HepG2 (cell line): ENCODE results near the gene EYA2. TPM values are rescaled to one million over a fixed set of nuclear protein-coding genes. Genes with fewer than 3 reads are reported as not detected.

ENCODE experiments used
- ATAC-seq: fragments of 200-7000 bp; cut with Tn5 transposase; 3 replicates; pipeline ENCODE4 v1.9.1; 2020; ENCODE audit warnings: mild to moderate bottlenecking, moderate library complexity
- BruUV-seq: library from RNA; stranded (reverse); fragments of 400-500 nt; replicated peaks from 2 replicates; lab custom pipeline; 2021; lab: Mats Ljungman, UMichigan
- CTCF ChIA-PET: fragments of 300-600 bp; formaldehyde crosslinking; extraction: SDS; loops from one replicate; lab custom pipeline; 2021; ENCODE audit warnings: low total read pairs, inconsistent platforms, low intra/inter-chr PET ratio; lab: Yijun Ruan, JAX
- POLR2A ChIA-PET: fragments of 350-600 bp; sonication (Branson Sonifier 250); formaldehyde crosslinking; loops from one replicate; lab custom pipeline; 2020; ENCODE audit warnings: antibody characterized with exemption, inconsistent platforms; lab: Yijun Ruan, JAX
- DNase-seq: peaks from one replicate; pipeline ENCODE4 v3.0.0-alpha.2; 2015; ENCODE audit warnings: low spot score
- FAIRE-seq: peaks from 3 replicates; lab custom pipeline; 2011; peaks lifted over from hg19 to GRCh38; lab: Jason Lieb, UNC
- H2AFZ ChIP-seq: one replicate; pipeline ENCODE4 v1.6.1; 2011; ENCODE audit warnings: low read length, inconsistent platforms
- H3K27ac ChIP-seq: fragments of 300-600 bp; 3 replicates; pipeline ENCODE4 v1.8.0; 2011; ENCODE audit warnings: mixed run types, mild to moderate bottlenecking, mixed read lengths, low read length, inconsistent platforms; ENCODE audit not compliant: insufficient read depth; ENCODE audit errors: extremely low read length
- H3K27me3 ChIP-seq, 2 experiments: fragments of 200-600 bp in 1 of 2; 2 replicates in 1 of 2; 3 replicates in 1 of 2; pipeline versions ENCODE4 v1.6.0 to v1.8.0; 2011; ENCODE audit warnings: low read length in 2 of 2, mild to moderate bottlenecking in 2 of 2, moderate library complexity in 2 of 2, inconsistent platforms in 1 of 2; ENCODE audit not compliant: insufficient read depth in 2 of 2, control insufficient read depth in 1 of 2
- H3K36me3 ChIP-seq, 2 experiments: fragments of 200-600 bp in 1 of 2; replicated peaks in 1 of 2; 2 replicates in 1 of 2; 3 replicates in 1 of 2; pipeline versions ENCODE4 v1.5.1 to v1.8.0; 2011; ENCODE audit warnings: low read length in 2 of 2, inconsistent platforms in 1 of 2; ENCODE audit not compliant: insufficient read depth in 2 of 2, control insufficient read depth in 1 of 2
- H3K4me1 ChIP-seq: 2 replicates; pipeline ENCODE4 v1.5.1; 2012; ENCODE audit warnings: low read length, inconsistent platforms; ENCODE audit not compliant: insufficient read depth
- H3K4me2 ChIP-seq: 2 replicates; pipeline ENCODE4 v1.6.0; 2011; ENCODE audit warnings: low read depth, low read length, inconsistent platforms
- H3K4me3 ChIP-seq, 3 experiments: fragments of 200-600 bp in 1 of 3; sonication (generic), shearing (Covaris generic) in 1 of 3; replicated peaks in 1 of 3; 2 replicates each; pipeline ENCODE4 v1.5.1; 2011 to 2016; ENCODE audit warnings: low read length in 3 of 3, inconsistent platforms in 2 of 3, low read depth in 2 of 3, mild to moderate bottlenecking in 2 of 3, control low read depth in 1 of 3, mixed read lengths in 1 of 3; ENCODE audit not compliant: insufficient read depth in 1 of 3
- H3K79me2 ChIP-seq: one replicate; pipeline ENCODE4 v1.6.1; 2011; ENCODE audit warnings: low read length, inconsistent platforms; ENCODE audit not compliant: insufficient read depth
- H3K9ac ChIP-seq: 2 replicates; pipeline ENCODE4 v1.6.0; 2011; ENCODE audit warnings: mild to moderate bottlenecking, low read depth, low read length, inconsistent platforms; ENCODE audit not compliant: insufficient read depth
- H3K9me3 ChIP-seq: 2 replicates; pipeline ENCODE4 v1.5.1; 2012; ENCODE audit warnings: mild to moderate bottlenecking, low read length
- H4K20me1 ChIP-seq: 2 replicates; pipeline ENCODE4 v1.6.0; 2011; ENCODE audit warnings: inconsistent platforms, mild to moderate bottlenecking, low read length, moderate library complexity; ENCODE audit not compliant: insufficient read depth
- CBX5 ChIP-seq: sonication (generic); formaldehyde crosslinking; IDR thresholded peaks from 2 replicates; pipeline ENCODE4 v1.4.0; 2020; ENCODE audit warnings: missing genetic modification reagents, borderline replicate concordance
- CENPT ChIP-seq: sonication (generic); formaldehyde crosslinking; IDR thresholded peaks from 2 replicates; pipeline ENCODE4 v1.8.0; 2022; ENCODE audit warnings: low read depth, mild to moderate bottlenecking, moderate library complexity, missing genetic modification reagents
- CHCHD3 ChIP-seq: sonication (generic); formaldehyde crosslinking; IDR thresholded peaks from 2 replicates; pipeline ENCODE4 v1.8.0; 2022; ENCODE audit warnings: mild to moderate bottlenecking, missing genetic modification reagents, moderate library complexity
- IKZF4 ChIP-seq: sonication (generic); formaldehyde crosslinking; IDR thresholded peaks from 2 replicates; pipeline ENCODE4 v1.5.1; 2020; ENCODE audit warnings: borderline replicate concordance, mild to moderate bottlenecking, low read depth, missing genetic modification reagents; ENCODE audit errors: not compliant biosample characterization
- KLF9 ChIP-seq: IDR thresholded peaks from 2 replicates; pipeline ENCODE4 v1.6.1; 2016; ENCODE audit warnings: low read depth
- MAFF ChIP-seq: IDR thresholded peaks from 2 replicates; pipeline ENCODE4 v1.6.1; 2011; ENCODE audit warnings: low read depth, low read length, improper control_type of control experiment
- MAFK ChIP-seq, 2 experiments: IDR thresholded peaks in 1 of 2; conservative IDR thresholded peaks in 1 of 2; 2 replicates each; pipeline ENCODE4 v1.6.1; 2011; ENCODE audit warnings: improper control_type of control experiment in 2 of 2, low read length in 2 of 2
- POLR2AphosphoS2 ChIP-seq: IDR thresholded peaks from 2 replicates; pipeline ENCODE4 v1.6.1; 2011; ENCODE audit warnings: low read depth, low read length, improper control_type of control experiment
- RERE ChIP-seq: IDR thresholded peaks from 2 replicates; pipeline ENCODE4 v1.6.1; 2016; ENCODE audit warnings: low read depth, missing genetic modification reagents, missing compliant biosample characterization
- SIN3A ChIP-seq: IDR thresholded peaks from 2 replicates; pipeline ENCODE4 v1.6.1; 2011; ENCODE audit warnings: low read depth, mild to moderate bottlenecking, control low read depth, low read length, borderline replicate concordance
- SMAD1 ChIP-seq: sonication (generic); formaldehyde crosslinking; IDR thresholded peaks from 2 replicates; pipeline ENCODE4 v1.4.0; 2020; ENCODE audit warnings: missing genetic modification reagents, low read depth, mild to moderate bottlenecking, borderline replicate concordance
- STAT6 ChIP-seq: sonication (generic); formaldehyde crosslinking; IDR thresholded peaks from 2 replicates; pipeline ENCODE4 v1.4.0; 2020; ENCODE audit warnings: missing genetic modification reagents, mild to moderate bottlenecking, borderline replicate concordance
- ZNF672 ChIP-seq: sonication (generic); formaldehyde crosslinking; IDR thresholded peaks from 2 replicates; pipeline ENCODE4 v1.8.1; 2022; ENCODE audit warnings: missing genetic modification reagents
- ZSCAN9 ChIP-seq: IDR thresholded peaks from 2 replicates; pipeline ENCODE4 v1.6.1; 2016; ENCODE audit warnings: borderline replicate concordance
- WGBS: methylation state at CpG from one replicate; pipeline ENCODE4 v1.1.6; 2017; ENCODE audit warnings: low lambda C conversion rate; 5-methylcytosine and 5-hydroxymethylcytosine counted together
- in situ Hi-C: cut with HindIII; loops from 2 replicates; pipeline ENCODE4 v1.10.0; 2017; ENCODE audit warnings: low pct_unique_long_range_greater_than_20kb; ENCODE audit not compliant: extremely low pct_ligation_motif_present
- intact Hi-C: fragments of 100-400 bp; cut with micrococcal nuclease; formaldehyde crosslinking; loops from one replicate; pipeline ENCODE4 v1.10.0; 2022; ENCODE audit not compliant: unreplicated experiment
- polyA plus RNA-seq, 8 experiments: library from polyadenylated mRNA; depleted of rRNA in 3 of 8; stranded (reverse) in 7 of 8; unstranded in 1 of 8; fragments of >200 nt; fragmentation: Illumina TruSeq in 4 of 8; extraction: Trizol in 4 of 8; gene quantifications; 2 replicates each; pipeline versions ENCODE4 v1.2.1 to v1.2.3, GENCODE V29; 2011 to 2016; ENCODE audit warnings: low read depth in 4 of 8, missing spikeins in 1 of 8, mixed read lengths in 1 of 8; ENCODE audit not compliant: insufficient read depth in 1 of 8
- total RNA-seq, 5 experiments: library from RNA; depleted of rRNA; stranded (reverse); fragments of >200 nt; fragmentation: Illumina TruSeq; extraction: Trizol; gene quantifications; 2 replicates each; pipeline ENCODE4 v1.2.3, GENCODE V29; 2016; ENCODE audit warnings: low read depth in 1 of 5
- TF ChIP-seq, protein P1 (sequence below): sonication (generic); formaldehyde crosslinking; IDR thresholded peaks from 2 replicates; pipeline ENCODE4 v1.4.0; 2020; ENCODE audit warnings: missing genetic modification reagents

The EYA2 gene
- total and polyA plus RNA-seq, 2 of the 13 experiments (the other 11 are each of a cell fraction or from before 2014, with no cell fraction given), result not detected

- FAIRE-seq (no peak), DNase-seq (no peak), ATAC-seq (no peak)
- CTCF ChIA-PET, result no interaction called here
- peaks cover 76 to 93% of the 10 kb centered on the region in 2 experiments for H3K36me3 ChIP-seq
- BruUV-seq, result no TSS peak
- no peak overlapping the region for H2AFZ ChIP-seq
- in situ Hi-C loops, result no loop called here
- 97% methylated on average over 9 of the region's 9 CpGs for WGBS
- H4K20me1 ChIP-seq, result peaks cover 33% of the 10 kb centered on the region; the same call in 1 of the 2 replicates
- POLR2A ChIA-PET, result no interaction called here
- no peak overlapping the region for H3K9ac ChIP-seq
- no peaks in the 10 kb centered on the region; a peak in 1 of 5 replicates for H3K27me3 ChIP-seq
- H3K9me3 ChIP-seq, result no peaks in the 10 kb centered on the region
- H3K4me2 ChIP-seq, result no peak overlapping the region
- H3K27ac ChIP-seq, result no peak overlapping the region
- H3K4me1 ChIP-seq, result no peaks in the 10 kb centered on the region
- H3K4me3 ChIP-seq, result no peak overlapping the region
- intact Hi-C loops, result no loop called here
- TF ChIP-seq RERE (no peak), STAT6 (CRISPR knock-in tag) (no peak), SIN3A (no peak), IKZF4 (CRISPR knock-in tag) (no peak), POLR2AphosphoS2 (no peak), KLF9 (CRISPR knock-in tag) (no peak), ZSCAN9 (CRISPR knock-in tag) (no peak), CBX5 (CRISPR knock-in tag) (no peak), MAFF (peak; percentile 52; the same call in 1 of the 2 replicates), SMAD1 (CRISPR knock-in tag) (no peak), MAFK (conservative IDR thresholded peaks at IDR 0.05 in 1 of 2, IDR thresholded peaks at IDR 0.05 in 1 of 2; ENCODE audit: low read length in 2 of 2) (peak; percentile 37 to 65; a peak in 3 of 4 replicates), CENPT (no peak), ZNF672 (CRISPR knock-in tag) (no peak), CHCHD3 (CRISPR knock-in tag) (no peak)
- TF ChIP-seq, protein P1, sequence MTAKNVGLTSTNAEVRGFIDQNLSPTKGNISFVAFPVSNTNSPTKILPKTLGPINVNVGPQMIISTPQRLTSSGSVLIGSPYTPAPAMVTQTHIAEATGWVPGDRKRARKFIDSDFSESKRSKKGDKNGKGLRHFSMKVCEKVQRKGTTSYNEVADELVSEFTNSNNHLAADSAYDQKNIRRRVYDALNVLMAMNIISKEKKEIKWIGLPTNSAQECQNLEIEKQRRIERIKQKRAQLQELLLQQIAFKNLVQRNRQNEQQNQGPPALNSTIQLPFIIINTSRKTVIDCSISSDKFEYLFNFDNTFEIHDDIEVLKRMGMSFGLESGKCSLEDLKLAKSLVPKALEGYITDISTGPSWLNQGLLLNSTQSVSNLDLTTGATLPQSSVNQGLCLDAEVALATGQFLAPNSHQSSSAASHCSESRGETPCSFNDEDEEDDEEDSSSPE (CRISPR knock-in tag), result no peak
- H3K79me2 ChIP-seq, result peaks cover 2% of the 10 kb centered on the region
Observed at GRCh38 chr20:47212606-47213207, 318.1 kb downstream of the EYA2 start.
